Medulla oblongata (tissue), 1 donor: Measurements from ENCODE around the gene OR8G1.

Source experiments
- DNase-seq: peaks from one replicate; pipeline ENCODE4 v3.0.0-alpha.2; 2015; ENCODE audit errors: extremely low spot score

OR8G1 gene

GRCh38 chr11:124240621-124241397 is at the start of gene OR8G1:
OR8G1 (plus strand) TSS chr11:124241095; CDS start chr11:124249676, 8,581 bp downstream.
- DNase-seq, result no peak

- DNase-seq, result no peak
These were observed 47.5 kb upstream of the OR8G1 start for GRCh38 chr11:124193221-124194010.

- peak; percentile 3 for DNase-seq
These were observed 46.4 kb upstream of the OR8G1 start for GRCh38 chr11:124194293-124195188.

- peak; percentile 6 for DNase-seq
These were observed 45.6 kb upstream of the OR8G1 start for GRCh38 chr11:124195189-124195734.

GRCh38 chr11:124197999-124198398 is 42.9 kb upstream of the OR8G1 start:
- DNase-seq, result no peak

- no peak for DNase-seq
These were observed 42.0 kb upstream of the OR8G1 start for GRCh38 chr11:124198897-124199296.

GRCh38 chr11:124199702-124200101 is 41.2 kb upstream of the OR8G1 start:
- DNase-seq, result no peak

GRCh38 chr11:124200671-124201070 is 40.2 kb upstream of the OR8G1 start:
- DNase-seq, result no peak

- no peak for DNase-seq
These were observed 37.9 kb upstream of the OR8G1 start for GRCh38 chr11:124202951-124203350.

- no peak for DNase-seq
These were observed 36.9 kb upstream of the OR8G1 start for GRCh38 chr11:124204008-124204407.

GRCh38 chr11:124207102-124207792 is 33.6 kb upstream of the OR8G1 start:
- no peak for DNase-seq

GRCh38 chr11:124209824-124210357 is 31.0 kb upstream of the OR8G1 start:
- DNase-seq, result no peak

GRCh38 chr11:124210421-124210820 is 30.5 kb upstream of the OR8G1 start:
- no peak for DNase-seq

- no peak for DNase-seq
These were observed 29.6 kb upstream of the OR8G1 start for GRCh38 chr11:124211321-124211720.

- DNase-seq, result no peak
These were observed 26.9 kb upstream of the OR8G1 start for GRCh38 chr11:124214027-124214426.

GRCh38 chr11:124219126-124219525 is 21.8 kb upstream of the OR8G1 start:
- DNase-seq, result no peak

- no peak for DNase-seq
These were observed 18.5 kb upstream of the OR8G1 start for GRCh38 chr11:124222407-124222806.

GRCh38 chr11:124224618-124225423 is 16.1 kb upstream of the OR8G1 start:
- DNase-seq, result peak; percentile 32

- DNase-seq, result no peak
These were observed 15.4 kb upstream of the OR8G1 start for GRCh38 chr11:124225471-124225870.

- DNase-seq, result no peak
These were observed 7.5 kb upstream of the OR8G1 start for GRCh38 chr11:124233376-124233775.
